Hippocampal formation (tissue), 2 donors: ENCODE data around the gene CNTNAP1.
"Not testable (repeated sequence)": the region's sequence is repeated elsewhere in the genome, so short reads cannot be mapped to it uniquely, and the experiment has no call there.

Experiments used
- DNase-seq, 2 donors: peaks; one replicate each; lab custom pipeline; 2025; lab: John Stamatoyannopoulos, UW

The CNTNAP1 gene

DNA sequence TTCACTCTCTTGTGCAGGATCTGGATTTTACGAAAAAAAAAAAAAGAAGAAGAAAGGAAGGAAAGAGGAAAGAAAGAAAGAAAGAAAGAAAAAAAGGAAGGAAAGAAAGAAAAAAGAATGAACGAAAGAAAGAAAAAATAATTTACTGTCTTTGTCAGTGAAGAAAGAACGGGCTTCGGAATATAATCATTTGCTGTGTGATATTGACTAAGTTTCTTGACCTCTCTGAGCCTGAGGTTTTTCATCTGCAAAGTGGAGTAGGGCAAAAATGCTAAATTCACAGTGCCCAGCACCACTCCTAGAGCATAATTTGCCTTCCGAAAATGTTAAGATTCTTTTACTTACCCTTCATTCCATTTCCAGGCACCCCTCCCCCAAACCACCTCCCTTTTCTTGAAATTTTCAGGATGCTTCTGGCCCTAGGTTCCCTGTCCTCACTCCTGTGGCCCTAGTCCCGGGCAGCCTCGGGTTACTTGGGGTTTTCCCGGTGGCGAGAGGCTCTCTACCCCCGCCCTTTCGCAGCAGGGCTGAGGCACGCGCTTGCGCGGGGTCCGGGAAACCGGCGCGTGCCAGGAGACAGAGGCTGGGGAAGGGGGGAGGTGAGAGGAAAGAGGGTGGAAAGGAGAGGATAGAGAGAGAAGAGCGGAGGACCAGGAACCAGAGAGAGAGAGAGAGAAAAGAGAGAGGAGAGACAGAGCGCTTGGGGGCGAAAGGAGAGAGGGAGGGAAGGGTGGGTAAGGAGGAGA is at the start of gene CNTNAP1:
TSS of gene CNTNAP1 (plus strand) at position 556 of the 746 bp plus-strand sequence. CDS start 299 bp downstream, outside the sequence.
- DNase-seq: peak in 1 of 2 donors; percentile 43

- no peak for DNase-seq
These were observed 49.3 kb upstream of the CNTNAP1 start for GRCh38 chr17:42632949-42633444.

GRCh38 chr17:42639525-42640113 is 42.7 kb upstream of the CNTNAP1 start:
- no peak for DNase-seq

- DNase-seq: no peak
These were observed 42.2 kb upstream of the CNTNAP1 start for GRCh38 chr17:42640121-42640520.

DNA sequence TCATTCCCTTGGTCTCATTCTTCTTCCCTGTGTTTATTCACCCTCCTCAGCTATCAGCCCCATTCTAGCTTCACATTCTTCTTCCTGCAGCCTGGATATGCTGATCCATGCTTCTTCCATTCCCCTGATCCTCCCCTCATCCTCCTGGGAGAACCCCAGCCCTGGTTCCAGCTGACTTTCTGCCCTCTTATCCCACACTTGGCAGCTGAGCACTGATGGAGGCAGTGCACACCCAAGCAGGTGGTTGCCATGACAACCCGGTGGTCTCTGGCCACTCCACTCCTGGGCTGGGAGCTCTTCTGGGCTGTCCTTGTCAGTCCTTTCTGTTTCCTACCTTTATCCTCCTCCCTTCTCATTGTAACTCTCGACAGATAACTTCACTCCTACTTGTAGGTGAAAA is 40.0 kb upstream of the CNTNAP1 start:
- DNase-seq: no peak

DNA sequence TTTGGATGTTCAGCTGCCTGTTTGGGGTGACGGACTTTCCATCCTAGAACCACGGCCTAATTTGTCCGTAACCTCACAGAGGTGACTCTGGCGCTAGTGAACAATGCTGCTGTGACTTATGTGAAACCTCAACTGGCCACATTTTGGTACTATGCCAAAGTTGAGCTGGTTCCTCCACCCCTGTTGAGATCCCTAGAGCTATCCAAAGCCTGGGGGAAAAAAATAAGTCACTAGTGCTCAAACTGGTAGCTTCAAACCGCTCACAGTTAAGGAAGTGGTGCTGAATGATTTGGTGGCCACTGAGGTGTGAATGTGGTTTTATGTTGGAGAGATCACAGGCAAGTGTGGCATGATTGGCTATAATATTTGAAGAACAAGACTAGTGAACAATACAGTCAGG is 34.6 kb upstream of the CNTNAP1 start:
- no peak for DNase-seq

DNA sequence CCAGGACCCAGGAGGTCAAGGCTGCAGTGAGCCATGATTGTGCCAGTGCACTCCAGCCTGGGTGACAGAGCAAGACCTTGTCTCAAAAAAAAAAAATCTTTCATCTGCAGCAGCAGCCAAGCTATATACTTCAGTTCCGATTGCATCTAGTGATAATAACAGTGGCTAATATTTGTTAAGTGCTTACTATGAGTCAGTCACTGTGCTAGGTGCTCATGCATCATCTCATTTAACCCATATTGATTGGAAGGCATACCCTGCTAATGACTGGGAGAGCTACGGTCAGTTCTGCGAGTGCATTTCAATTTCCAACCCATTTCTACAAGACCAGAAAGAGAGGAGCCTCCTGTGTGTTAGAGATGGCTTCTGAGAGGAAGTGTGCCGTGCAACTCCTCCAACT is 30.9 kb upstream of the CNTNAP1 start:
- DNase-seq: no peak

DNA sequence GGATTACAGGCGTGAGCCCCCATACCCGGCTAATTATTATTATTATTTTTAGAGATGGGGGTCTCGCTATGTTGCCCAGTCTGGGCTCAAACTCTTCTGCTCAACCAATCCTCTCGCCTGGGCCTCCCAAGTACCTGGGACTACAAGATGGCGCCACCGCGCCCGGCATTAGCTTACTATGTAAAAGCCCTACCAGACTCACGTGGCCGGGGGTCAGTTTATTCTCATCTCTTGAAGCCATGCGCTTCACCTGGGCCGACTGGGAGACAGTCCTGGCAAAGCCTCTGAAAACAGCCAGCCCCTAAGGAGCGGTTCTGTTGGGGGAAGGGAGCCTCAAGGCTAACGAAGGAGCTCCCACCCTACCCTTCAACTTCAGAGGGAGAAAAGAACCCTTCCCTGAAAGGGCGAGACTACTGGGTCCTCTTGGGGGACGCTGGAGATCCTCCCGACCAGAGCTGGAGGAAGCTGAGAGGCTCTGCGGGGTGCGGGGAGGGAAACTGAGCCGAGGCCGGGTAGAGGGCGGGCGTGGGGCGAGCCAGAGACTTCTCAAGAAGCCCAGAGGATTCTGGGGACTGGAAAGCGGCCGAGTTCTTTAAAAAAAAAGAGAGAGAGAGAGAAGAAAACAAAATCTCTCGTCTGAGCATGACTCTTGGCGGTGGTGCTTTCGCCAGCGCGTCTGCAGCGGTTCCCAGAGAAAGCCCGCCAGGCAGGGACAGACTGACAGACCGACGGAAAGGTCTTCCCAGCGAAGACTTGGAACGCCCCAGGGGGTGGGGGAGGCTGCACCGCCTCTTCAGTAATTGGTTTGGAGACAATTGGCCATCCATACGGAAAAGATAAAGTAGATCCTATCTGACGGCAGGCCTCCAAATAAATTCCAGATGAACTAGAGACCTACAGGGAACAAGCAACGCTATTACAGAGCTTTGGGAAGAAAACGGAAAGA is 28.9 kb upstream of the CNTNAP1 start:
- DNase-seq: peak; percentile 13 to 34

DNA sequence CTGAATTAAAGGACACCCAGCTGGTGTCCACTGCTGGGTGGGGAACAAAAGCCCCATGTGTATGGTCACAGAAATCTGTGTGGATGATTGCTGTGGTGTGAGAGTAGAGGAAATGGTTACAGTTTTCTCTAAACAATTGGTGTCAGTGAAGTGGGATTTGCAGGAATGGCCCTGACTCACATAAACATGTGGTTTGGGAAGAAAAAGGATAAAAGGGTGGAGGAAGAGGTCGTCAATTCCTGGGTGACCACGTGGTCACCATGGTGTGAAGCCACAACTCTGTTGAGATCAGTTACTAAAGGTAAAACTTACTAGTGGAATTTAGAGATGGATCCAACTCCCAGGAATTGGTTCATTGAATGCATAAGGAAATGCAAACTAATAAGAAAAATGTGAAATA is 26.8 kb upstream of the CNTNAP1 start:
- DNase-seq: no peak

DNA sequence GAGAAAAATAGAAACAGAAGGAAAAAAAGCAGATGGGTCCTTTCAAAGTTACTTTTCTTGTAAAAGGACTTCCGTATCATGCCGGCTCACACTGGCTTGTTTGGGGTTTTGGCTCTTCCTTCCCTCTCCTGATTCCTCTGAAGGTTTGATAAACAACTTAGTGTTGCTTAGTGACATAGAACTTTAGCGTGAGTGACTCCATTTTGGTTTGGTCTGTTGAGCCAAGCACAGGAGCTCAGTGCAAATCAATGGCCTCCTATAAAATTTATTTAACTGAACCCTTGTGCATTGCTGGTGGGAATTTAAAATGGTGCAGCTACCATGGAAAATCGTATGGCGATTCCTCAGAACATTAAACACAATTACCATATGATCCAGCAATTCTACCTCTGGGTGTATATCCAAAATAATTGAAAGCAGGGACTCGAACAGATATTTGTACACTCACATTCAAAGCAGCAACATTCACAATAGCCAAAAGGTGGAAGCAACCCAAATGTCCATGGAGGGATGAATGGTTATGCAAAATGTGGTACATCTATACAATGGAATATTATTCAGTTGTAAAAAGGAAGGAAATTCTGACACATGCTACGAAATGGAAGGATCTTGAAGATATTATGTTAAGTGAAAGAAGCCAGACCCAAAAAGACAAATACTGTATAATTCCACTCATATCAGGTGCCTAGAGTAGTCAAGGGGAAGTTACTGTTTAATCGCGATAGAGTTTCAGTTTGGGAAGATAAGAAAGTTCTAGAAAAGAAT is 24.3 kb upstream of the CNTNAP1 start:
- DNase-seq: no peak

DNA sequence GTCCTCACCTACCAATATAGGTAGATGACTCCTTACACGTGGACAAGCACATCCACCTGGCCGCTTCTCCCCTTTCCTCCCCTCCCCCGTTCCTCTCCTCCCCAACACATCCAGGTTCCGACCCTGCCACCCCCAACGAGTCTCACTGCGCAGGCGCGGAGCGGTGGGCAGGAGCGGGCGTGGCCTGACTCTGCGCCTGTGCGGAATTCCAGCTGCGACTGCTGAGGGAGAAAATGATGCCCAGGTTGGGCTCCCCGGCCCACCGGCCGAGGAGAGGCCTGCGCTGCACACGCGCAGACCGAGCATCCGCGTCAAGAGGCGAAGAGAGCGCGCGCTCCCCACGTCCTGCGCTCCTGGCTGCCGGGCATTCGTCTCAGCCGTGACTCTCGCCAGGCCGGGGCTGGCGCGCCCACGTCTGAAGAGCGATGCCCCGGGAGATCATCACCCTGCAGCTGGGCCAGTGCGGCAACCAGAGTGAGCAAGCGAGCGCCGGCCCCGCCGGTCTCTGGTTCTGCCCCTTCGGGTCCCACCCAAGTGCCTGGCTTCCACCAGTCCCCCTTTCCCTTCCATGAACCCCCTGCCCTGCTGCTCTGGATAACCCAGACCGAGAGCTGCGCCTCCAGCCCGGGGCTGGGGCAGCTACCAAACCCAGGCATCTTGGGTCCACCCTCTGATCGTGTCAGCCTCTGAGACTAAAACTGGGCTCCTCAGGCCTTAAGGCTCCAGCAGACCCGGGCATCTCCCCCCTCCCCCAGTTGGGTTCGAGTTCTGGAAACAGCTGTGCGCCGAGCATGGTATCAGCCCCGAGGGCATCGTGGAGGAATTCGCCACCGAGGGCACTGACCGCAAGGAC is 23.0 kb upstream of the CNTNAP1 start, which contains the start of gene TUBG2:
TSS of gene TUBG2 (plus strand) at position 206 of the 853 bp plus-strand sequence. CDS start at position 426, 220 bp downstream.
- peak; percentile 61 to 88 for DNase-seq

DNA sequence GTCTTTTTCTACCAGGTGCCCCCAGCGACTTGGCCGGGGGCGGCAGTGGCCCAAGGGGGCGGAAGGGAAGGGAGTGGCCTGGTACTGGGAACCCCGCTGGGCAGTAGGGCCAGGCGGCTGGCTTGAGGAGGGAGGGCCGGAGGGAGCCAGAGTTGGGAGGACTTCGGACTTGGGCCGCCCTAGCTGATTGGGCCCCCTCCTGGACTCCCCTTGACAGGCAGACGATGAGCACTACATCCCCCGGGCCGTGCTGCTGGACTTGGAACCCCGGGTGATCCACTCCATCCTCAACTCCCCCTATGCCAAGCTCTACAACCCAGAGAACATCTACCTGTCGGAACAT is 22.4 kb upstream of the CNTNAP1 start:
- DNase-seq: not testable (repeated sequence)

GRCh38 chr17:42660692-42661345 is 21.5 kb upstream of the CNTNAP1 start:
- no peak for DNase-seq

- DNase-seq: no peak
These were observed 16.7 kb upstream of the CNTNAP1 start for GRCh38 chr17:42665581-42666001.

DNA sequence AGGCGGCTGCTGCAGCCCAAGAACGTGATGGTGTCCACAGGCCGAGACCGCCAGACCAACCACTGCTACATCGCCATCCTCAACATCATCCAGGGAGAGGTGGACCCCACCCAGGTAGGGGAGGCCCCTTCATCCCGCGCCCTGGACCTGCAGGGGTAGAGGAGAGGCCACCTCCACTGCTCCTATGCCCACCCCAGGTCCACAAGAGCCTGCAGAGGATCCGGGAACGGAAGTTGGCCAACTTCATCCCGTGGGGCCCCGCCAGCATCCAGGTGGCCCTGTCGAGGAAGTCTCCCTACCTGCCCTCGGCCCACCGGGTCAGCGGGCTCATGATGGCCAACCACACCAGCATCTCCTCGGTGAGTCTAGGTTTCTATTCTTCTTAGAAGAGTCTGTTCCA is 16.2 kb upstream of the CNTNAP1 start:
- DNase-seq: not testable (repeated sequence)

GRCh38 chr17:42667088-42667951 is 15.0 kb upstream of the CNTNAP1 start:
- DNase-seq: no peak

DNA sequence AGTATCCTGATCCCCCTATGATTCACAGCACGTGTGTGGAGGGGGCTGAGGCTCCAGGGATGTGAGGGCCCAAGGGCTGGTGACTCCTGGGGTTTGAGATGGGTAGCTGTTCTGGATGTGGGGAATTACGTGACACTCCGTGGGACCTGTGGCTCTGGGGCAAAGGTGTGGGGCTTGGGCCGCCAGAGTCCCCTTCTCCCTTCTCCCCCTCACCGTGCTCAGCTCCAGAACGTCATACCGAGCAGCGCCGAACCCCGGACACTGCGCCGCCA is 12.7 kb upstream of the CNTNAP1 start:
- no peak for DNase-seq

DNA sequence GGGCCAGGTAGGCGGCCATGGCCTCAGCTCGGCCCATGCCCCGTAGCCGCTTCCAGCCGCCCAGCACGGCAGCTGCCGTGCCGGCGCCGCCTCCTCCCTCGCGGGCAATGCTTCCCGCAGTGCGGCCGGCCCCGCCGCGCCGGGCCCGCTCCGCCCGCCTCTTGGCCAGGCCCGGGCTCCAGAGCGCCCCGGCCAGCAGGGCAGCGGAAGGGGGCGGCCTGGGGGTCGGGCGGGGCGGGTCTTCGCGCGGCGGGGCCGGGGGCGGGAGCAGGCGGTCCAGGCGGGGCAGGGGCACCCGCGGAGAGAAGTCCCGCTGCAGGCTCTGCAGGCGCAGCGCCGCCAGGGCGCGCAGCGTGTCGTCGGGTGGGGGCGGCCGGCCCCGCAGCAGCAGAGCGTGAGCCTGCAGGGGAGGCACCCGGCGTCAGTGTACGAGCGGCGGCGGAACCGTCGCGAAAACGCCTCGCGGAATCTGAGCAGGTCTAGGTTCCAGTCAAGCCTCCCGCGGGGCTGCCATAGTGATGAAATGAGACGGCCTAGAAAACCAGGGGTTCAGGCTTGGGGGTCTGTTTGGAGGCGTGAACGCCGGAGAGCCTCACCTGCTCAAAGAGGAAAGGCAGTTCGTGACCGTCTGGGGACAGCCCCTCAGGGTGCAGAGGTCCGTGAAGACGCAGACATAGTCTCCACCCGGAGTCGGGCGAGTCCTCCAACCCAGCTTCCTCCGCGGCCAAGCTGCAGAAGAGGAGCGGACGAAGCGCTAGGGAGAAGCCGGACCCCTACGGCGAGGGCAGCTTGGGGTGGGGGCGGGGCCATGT is 12.1 kb upstream of the CNTNAP1 start:
- no peak for DNase-seq
